Mucosa of stomach (tissue), 1 donor: Measurements from ENCODE around the gene SRSF9.
"Not testable (repeated sequence)": the region's sequence is repeated elsewhere in the genome, so short reads cannot be mapped to it uniquely, and the experiment has no call there.

Experiments used
- H3K27me3 ChIP-seq: one replicate; pipeline ENCODE4 v1.7.0; 2013; ENCODE audit warnings: mild to moderate bottlenecking, low read length; ENCODE audit not compliant: control insufficient read depth, insufficient read depth
- H3K36me3 ChIP-seq: one replicate; pipeline ENCODE4 v1.7.0; 2013; ENCODE audit warnings: low read length; ENCODE audit not compliant: control insufficient read depth, insufficient read depth
- H3K4me1 ChIP-seq: one replicate; pipeline ENCODE4 v1.7.0; 2013; ENCODE audit warnings: mild to moderate bottlenecking, low read length; ENCODE audit not compliant: control insufficient read depth, insufficient read depth
- H3K4me3 ChIP-seq: one replicate; pipeline ENCODE4 v1.7.0; 2013; ENCODE audit warnings: low read length
- H3K9ac ChIP-seq: one replicate; pipeline ENCODE4 v1.7.0; 2013; ENCODE audit warnings: mild to moderate bottlenecking, low read length, moderate library complexity
- H3K9me3 ChIP-seq: one replicate; pipeline ENCODE4 v1.7.0; 2013; ENCODE audit warnings: mild to moderate bottlenecking, low read length, moderate library complexity; ENCODE audit not compliant: control insufficient read depth
- donor health status: Pancreatic carcinoma.

SRSF9 gene

GRCh38 chr12:120495186-120495730 lies 25.7 kb upstream of the SRSF9 start:
- Histone ChIP-seq H3K36me3 (no peaks in the 10 kb centered on the region), H3K4me3 (no peak overlapping the region), H3K4me1 (peaks cover 5% of the 10 kb centered on the region), H3K9ac (peak overlapping the region; percentile 68), H3K27me3 (no peaks in the 10 kb centered on the region), H3K9me3 (no peaks in the 10 kb centered on the region)

DNA sequence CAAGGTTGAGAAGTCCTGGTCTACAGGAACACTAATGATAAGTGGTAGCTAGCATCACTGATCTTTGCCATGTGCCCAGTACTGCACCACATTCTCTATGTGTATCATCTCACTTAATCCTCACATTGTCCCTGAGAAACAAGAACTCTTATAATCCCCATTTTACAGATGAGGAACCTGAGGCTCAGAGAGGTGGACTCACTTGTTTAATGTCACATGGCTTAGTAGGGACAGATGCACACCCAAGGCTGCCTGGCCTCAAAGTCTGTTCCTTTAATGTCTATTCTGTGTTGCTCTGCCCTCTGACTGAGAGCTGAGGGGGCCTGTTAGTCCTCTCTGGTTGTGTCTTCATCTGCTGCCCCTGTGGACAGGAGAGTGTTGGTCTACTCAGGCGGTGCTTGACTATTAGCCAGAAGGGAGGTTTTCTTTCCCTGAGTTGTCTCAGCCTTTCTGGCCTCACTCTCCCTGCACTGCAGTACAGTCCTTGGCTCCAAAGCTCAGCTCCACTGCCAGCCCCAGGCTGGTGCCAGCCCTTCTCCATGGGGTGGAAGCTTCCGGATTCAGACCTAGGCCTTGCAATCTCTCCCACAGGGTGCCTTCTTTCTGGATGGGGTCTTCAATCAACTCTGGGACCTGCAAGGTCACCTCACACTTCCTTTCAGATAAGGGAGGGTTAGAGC lies 21.4 kb upstream of the SRSF9 start:
- no peaks in the 10 kb centered on the region for H3K36me3 ChIP-seq
- H3K27me3 ChIP-seq: no peaks in the 10 kb centered on the region
- H3K4me1 ChIP-seq: no peaks in the 10 kb centered on the region
- no peaks in the 10 kb centered on the region for H3K9me3 ChIP-seq
- no peak overlapping the region for H3K9ac ChIP-seq
- no peak overlapping the region for H3K4me3 ChIP-seq

DNA sequence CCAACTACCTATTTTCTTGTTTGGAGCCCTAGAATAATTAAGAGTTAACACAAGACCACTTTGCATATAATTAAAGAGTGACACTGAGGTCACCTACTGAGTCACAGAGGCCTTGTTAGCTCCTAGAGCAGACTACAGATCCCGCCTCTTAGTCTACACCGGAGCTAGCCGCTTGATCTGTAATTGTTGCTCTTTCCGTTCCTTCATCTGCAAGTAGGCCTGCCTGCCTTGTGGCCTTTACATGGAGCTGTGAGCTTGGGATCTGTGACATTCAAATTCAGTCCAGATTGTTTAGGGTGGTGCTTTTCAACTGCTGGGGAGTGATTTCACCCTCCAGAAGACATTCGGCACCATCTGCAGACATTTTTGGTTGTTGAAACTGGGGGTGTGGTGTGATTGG lies 20.8 kb upstream of the SRSF9 start:
- Histone ChIP-seq H3K4me3 (no peak overlapping the region), H3K9ac (no peak overlapping the region), H3K27me3 (no peaks in the 10 kb centered on the region), H3K9me3 (no peaks in the 10 kb centered on the region), H3K4me1 (no peaks in the 10 kb centered on the region), H3K36me3 (no peaks in the 10 kb centered on the region)

DNA sequence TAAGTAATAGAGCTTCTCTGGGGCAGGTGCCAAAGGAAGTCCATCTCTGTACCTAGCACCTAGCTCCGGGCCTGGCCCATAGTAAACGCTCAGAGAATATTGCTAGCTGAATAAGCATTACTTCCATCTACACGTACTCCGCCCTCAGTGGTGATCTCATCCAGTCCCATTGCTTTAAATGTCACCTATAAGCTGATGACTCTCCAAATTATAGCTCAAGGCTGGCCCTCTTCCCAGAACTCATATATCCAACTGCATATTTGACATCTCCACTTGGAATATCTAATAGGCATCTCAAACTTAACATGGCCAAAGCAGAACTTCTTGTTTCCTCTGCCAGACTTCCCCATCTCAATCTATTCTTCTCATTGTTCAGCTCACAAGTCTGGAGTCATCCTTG lies 19.5 kb upstream of the SRSF9 start:
- Histone ChIP-seq H3K4me3 (no peak overlapping the region), H3K9me3 (no peaks in the 10 kb centered on the region), H3K4me1 (no peaks in the 10 kb centered on the region), H3K27me3 (no peaks in the 10 kb centered on the region), H3K9ac (no peak overlapping the region), H3K36me3 (no peaks in the 10 kb centered on the region)

DNA sequence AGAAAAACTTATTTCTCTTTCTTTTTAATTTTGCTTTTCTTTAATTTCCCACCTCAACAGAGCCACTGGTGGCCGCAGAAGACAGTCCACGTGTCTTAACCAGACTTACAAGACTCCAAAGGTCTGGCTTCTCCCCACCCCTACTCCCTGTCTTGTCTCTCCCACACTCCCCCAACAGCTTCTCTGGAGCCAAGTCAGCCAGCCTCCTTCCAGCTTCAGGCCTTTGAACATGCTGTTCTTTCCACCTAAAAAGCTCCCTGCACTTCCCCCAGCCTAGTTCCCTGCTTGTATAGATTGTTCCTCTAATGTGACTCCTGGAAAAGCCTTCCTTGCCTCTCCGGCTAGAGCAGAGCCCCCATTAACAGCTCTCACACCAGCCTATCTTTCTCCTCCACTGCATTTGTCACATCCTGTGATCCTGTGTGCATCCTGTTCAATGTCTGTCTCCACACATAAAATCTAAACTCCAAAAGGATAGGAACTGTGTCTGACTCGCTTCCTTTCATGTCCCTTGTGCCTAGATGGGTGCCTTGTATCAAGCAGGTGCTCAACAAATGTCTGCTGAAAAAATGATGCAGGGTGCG lies 18.6 kb upstream of the SRSF9 start:
- Histone ChIP-seq H3K27me3 (no peaks in the 10 kb centered on the region), H3K4me1 (no peaks in the 10 kb centered on the region), H3K4me3 (no peak overlapping the region), H3K9me3 (no peaks in the 10 kb centered on the region), H3K9ac (no peak overlapping the region), H3K36me3 (no peaks in the 10 kb centered on the region)

GRCh38 chr12:120487552-120487951 lies 18.0 kb upstream of the SRSF9 start:
- not testable (repeated sequence) for H3K4me1 ChIP-seq, H3K9ac ChIP-seq, H3K9me3 ChIP-seq, H3K27me3 ChIP-seq, H3K36me3 ChIP-seq, H3K4me3 ChIP-seq

GRCh38 chr12:120485961-120486881 lies 16.7 kb upstream of the SRSF9 start:
- H3K4me1 ChIP-seq: no peaks in the 10 kb centered on the region
- no peak overlapping the region for H3K4me3 ChIP-seq
- H3K27me3 ChIP-seq: no peaks in the 10 kb centered on the region
- H3K36me3 ChIP-seq: no peaks in the 10 kb centered on the region
- no peaks in the 10 kb centered on the region for H3K9me3 ChIP-seq
- no peak overlapping the region for H3K9ac ChIP-seq

GRCh38 chr12:120483621-120484020 lies 14.1 kb upstream of the SRSF9 start:
- Histone ChIP-seq H3K9me3 (no peaks in the 10 kb centered on the region), H3K4me1 (no peaks in the 10 kb centered on the region), H3K27me3 (no peaks in the 10 kb centered on the region), H3K36me3 (no peaks in the 10 kb centered on the region), H3K9ac (no peak overlapping the region), H3K4me3 (no peak overlapping the region)

GRCh38 chr12:120481022-120481767 lies 11.6 kb upstream of the SRSF9 start:
- no peaks in the 10 kb centered on the region for H3K27me3 ChIP-seq
- H3K9me3 ChIP-seq: no peaks in the 10 kb centered on the region
- H3K9ac ChIP-seq: no peak overlapping the region
- no peaks in the 10 kb centered on the region for H3K4me1 ChIP-seq
- H3K36me3 ChIP-seq: no peaks in the 10 kb centered on the region
- H3K4me3 ChIP-seq: no peak overlapping the region

DNA sequence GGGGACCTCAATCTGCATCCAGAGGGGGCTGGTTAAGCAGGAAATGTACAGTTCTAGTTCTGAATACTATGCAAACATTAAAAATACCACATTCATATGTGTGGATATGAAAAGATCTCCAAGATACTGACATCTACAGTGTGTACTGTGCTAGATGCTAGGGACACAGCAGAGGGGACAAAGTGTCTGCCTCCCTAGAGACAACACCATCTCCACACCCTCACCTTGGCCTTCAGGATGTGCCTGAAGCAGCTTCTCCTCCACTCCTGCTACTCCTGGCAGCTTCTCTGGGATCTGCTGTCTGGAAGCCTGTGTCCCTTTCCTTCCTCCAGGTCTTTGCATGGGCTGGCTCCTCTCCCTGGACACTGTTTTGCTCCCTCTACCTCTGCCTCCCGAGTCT lies 10.7 kb upstream of the SRSF9 start:
- Histone ChIP-seq H3K36me3 (no peaks in the 10 kb centered on the region), H3K9ac (no peak overlapping the region), H3K27me3 (no peaks in the 10 kb centered on the region), H3K4me3 (no peak overlapping the region), H3K9me3 (no peaks in the 10 kb centered on the region), H3K4me1 (no peaks in the 10 kb centered on the region)

- Histone ChIP-seq H3K9ac (no peak overlapping the region), H3K4me3 (no peak overlapping the region), H3K4me1 (no peaks in the 10 kb centered on the region)
These were observed 9.9 kb upstream of the SRSF9 start for GRCh38 chr12:120479458-120479857.

More at GRCh38 chr12:120479458-120479857, 9.9 kb upstream of the SRSF9 start:
- Histone ChIP-seq H3K36me3 (no peaks in the 10 kb centered on the region), H3K27me3 (no peaks in the 10 kb centered on the region), H3K9me3 (no peaks in the 10 kb centered on the region)
